Nephron (organoid): ENCODE measurements around the gene TRIM10.
A peak's percentile ranks its signal among the peaks of the same experiment; 100 is the strongest.

ENCODE experiments used
- H3K27ac Mint-ChIP-seq, 3 experiments: 2 replicates each; pipeline ENCODE4 v1.8.0; 2020; ENCODE audit warnings: mixed read lengths in 3 of 3, mild to moderate bottlenecking in 2 of 3, moderate library complexity in 1 of 3
- H3K27me3 Mint-ChIP-seq: 2 replicates; pipeline ENCODE4 v1.8.0; 2021; ENCODE audit warnings: low read depth, mild to moderate bottlenecking, moderate library complexity, mixed read lengths
- H3K36me3 Mint-ChIP-seq: 2 replicates; pipeline ENCODE4 v1.8.0; 2020; ENCODE audit warnings: low read depth, mixed read lengths
- H3K4me1 Mint-ChIP-seq: 2 replicates; pipeline ENCODE4 v1.8.0; 2020; ENCODE audit warnings: mixed read lengths
- H3K4me3 Mint-ChIP-seq, 3 experiments: 2 replicates each; pipeline ENCODE4 v1.8.0; 2020; ENCODE audit warnings: mild to moderate bottlenecking in 3 of 3, mixed read lengths in 3 of 3, moderate library complexity in 2 of 3
- H3K9me3 Mint-ChIP-seq: 2 replicates; pipeline ENCODE4 v1.8.0; 2020; ENCODE audit warnings: mixed read lengths
- CTCF ChIP-seq, 3 experiments: fragments of 200-600 bp; sonication (generic); IDR thresholded peaks; one replicate each; pipeline ENCODE4 v1.5.0; 2021; ENCODE audit warnings: antibody characterized with exemption in 3 of 3; ENCODE audit not compliant: unreplicated experiment in 3 of 3

The TRIM10 gene

DNA sequence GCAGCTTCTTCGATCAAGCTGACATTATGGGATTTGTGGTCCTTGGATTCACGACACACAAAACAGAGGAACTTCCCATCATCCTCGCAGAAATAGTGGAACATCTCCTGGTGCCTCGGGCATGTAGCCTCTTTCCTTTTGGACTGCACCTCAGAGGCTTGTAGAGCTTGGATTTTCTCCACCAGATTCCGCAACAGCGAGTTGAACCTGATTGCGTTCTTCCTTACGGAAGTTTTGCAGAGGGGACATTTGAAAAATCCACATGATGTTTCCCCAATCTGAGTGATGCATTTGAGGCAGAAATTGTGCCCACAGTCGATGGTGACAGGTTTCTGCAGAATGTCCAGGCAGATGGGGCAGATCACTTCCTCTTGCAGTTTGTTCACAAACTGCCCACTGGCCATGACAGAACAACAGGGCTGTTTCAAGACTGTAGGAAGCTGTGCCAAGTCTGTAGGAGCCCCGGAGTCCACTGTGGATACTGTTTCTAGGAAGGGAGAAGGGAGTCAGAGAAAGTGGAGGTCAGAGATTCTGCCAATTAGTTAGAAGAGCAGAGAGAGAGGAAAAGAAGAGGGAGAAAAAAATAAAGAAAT is 48.5 kb downstream of the TRIM10 start:
- TF ChIP-seq CTCF (IDR thresholded peaks at IDR 0.05; ENCODE audit: unreplicated experiment in 3 of 3) = no peak
- Mint-ChIP-seq H3K27me3 (peaks cover 75% of the 10 kb centered on the region), H3K4me3 (no peak overlapping the region), H3K9me3 (no peaks in the 10 kb centered on the region), H3K4me1 (no peaks in the 10 kb centered on the region), H3K36me3 (no peaks in the 10 kb centered on the region), H3K27ac (no peak overlapping the region)

DNA sequence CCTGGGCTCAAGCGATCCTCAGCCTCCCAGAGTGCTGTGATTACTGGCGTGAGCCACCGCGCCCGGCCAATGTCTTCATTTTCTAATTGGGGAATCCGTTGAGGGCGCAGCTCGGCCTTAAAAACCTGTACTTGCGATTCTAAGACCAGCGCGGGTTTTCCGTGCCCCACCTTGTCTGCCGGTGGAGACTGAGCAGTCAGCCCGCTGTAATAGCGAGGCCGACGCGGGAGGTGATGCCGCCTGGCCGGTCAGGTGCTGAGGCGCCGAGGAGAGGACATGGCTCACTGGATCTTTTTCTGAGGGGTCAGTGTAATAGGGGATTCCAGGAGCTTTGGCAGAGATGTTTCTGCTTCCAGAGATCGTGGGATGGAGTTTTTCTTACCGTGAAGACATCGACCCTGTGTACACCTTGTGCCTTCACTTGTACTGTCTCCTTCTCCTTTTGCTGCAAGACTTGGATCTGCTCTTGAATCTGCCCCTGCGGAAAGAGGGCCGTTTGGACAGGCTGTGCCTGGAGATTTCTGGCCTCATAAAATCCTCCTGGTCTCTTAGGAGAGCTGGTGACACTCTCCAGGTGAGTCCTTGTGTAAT is 49.6 kb downstream of the TRIM10 start:
- Mint-ChIP-seq H3K4me1 (no peaks in the 10 kb centered on the region), H3K4me3 (no peak overlapping the region), H3K9me3 (no peaks in the 10 kb centered on the region), H3K27ac (no peak overlapping the region), H3K36me3 (no peaks in the 10 kb centered on the region), H3K27me3 (peaks cover 83% of the 10 kb centered on the region)
- TF ChIP-seq CTCF (IDR thresholded peaks at IDR 0.05; ENCODE audit: unreplicated experiment in 3 of 3) = no peak

- H3K4me3 Mint-ChIP-seq = peak overlapping the region in 2 of 3 experiments; percentile 3 to 13
- no peak for TF ChIP-seq CTCF (IDR thresholded peaks at IDR 0.05; ENCODE audit: unreplicated experiment in 3 of 3)
- H3K27ac Mint-ChIP-seq = no peak overlapping the region
- no peaks in the 10 kb centered on the region for H3K36me3 Mint-ChIP-seq
- H3K9me3 Mint-ChIP-seq = no peaks in the 10 kb centered on the region
- peaks cover 84% of the 10 kb centered on the region for H3K27me3 Mint-ChIP-seq
- peaks cover 34% of the 10 kb centered on the region for H3K4me1 Mint-ChIP-seq
Measured at GRCh38 chr6:30104661-30105060, 56.4 kb downstream of the TRIM10 start.

DNA sequence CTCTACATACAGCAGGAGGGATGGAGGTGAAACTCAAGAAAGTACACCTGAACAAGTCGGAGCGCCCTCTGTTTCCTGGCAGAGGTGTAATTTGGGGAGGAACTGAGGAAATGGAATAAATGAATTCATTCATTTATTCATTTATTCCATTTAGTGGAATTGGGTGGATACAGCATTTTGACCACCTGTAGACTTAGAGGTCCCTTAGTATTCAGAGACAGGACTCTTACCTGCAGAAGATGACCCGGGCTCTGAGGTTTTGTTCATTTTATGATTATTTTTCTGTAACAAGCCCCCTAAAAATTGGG is 57.2 kb downstream of the TRIM10 start:
- Mint-ChIP-seq H3K27me3 (peaks cover 88% of the 10 kb centered on the region), H3K4me1 (peaks cover 35% of the 10 kb centered on the region), H3K4me3 (peak overlapping the region; percentile 80 to 86 (median 83)), H3K9me3 (no peaks in the 10 kb centered on the region), H3K36me3 (no peaks in the 10 kb centered on the region), H3K27ac (no peak overlapping the region)
- no peak for TF ChIP-seq CTCF (IDR thresholded peaks at IDR 0.05; ENCODE audit: unreplicated experiment in 3 of 3)

DNA sequence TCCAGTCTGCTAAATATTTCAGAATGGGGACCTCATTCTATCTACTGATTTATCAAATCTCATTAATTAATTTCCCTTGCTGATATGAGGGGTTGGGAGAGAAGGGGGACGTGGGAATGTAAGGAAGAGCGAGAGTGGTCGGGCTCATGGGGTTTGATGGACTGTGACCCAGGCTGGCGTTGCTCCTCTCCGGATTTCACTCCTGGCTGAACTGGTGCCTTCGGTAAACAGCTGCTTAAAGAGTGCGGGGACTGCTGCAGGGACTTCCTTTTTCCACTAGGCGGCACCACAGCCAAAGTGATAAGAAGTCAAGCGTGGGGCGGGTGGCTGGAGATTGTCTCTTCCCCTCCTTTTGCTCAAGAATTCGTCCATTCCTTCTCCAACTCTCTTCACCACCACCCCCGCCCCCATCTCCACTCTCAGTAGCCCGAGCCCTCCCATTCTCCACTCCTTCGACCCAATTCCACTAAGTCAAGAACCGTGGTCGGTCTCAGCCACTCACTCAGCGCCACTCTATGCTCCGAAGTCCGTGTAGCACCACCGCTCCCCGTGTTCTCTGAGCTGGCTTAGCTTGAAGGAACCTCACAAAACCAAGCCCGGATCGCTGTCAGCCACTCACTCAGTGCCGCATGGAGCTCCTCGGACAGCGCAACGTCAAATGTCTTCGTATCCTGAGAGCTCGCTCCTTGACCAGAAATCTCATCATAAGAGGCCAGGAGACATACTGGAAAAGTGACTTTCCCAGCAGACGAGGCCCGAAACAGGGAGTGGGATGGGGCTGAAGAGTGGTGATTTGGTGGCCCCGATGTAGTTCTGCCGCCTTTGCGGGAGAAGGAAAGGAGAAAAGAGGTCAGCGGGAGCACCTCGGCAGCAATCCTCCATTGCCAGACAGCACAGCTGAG is 57.8 kb downstream of the TRIM10 start:
- TF ChIP-seq CTCF (IDR thresholded peaks at IDR 0.05; ENCODE audit: unreplicated experiment in 3 of 3) = peak; percentile 85 to 88 (median 86)
- Mint-ChIP-seq H3K9me3 (no peaks in the 10 kb centered on the region), H3K4me1 (peaks cover 35% of the 10 kb centered on the region), H3K36me3 (no peaks in the 10 kb centered on the region), H3K27me3 (peaks cover 90% of the 10 kb centered on the region), H3K27ac (peak overlapping the region in 1 of 3 experiments; percentile 11), H3K4me3 (peak overlapping the region; percentile 80 to 86 (median 83))
